Measurements from ENCODE around the gene SCLY. TPM values are rescaled to one million over a fixed set of nuclear protein-coding genes. Genes with fewer than 3 reads are reported as not detected.

The SCLY gene
- total and polyA plus RNA-seq, 2 of the 13 experiments (the other 11 are each of a cell fraction or from before 2014, with no cell fraction given): 27.9 to 38.6 TPM

GRCh38 chr2:238106698-238107524 is 46.1 kb downstream of the SCLY start (continued):
- TF ChIP-seq, protein P1, sequence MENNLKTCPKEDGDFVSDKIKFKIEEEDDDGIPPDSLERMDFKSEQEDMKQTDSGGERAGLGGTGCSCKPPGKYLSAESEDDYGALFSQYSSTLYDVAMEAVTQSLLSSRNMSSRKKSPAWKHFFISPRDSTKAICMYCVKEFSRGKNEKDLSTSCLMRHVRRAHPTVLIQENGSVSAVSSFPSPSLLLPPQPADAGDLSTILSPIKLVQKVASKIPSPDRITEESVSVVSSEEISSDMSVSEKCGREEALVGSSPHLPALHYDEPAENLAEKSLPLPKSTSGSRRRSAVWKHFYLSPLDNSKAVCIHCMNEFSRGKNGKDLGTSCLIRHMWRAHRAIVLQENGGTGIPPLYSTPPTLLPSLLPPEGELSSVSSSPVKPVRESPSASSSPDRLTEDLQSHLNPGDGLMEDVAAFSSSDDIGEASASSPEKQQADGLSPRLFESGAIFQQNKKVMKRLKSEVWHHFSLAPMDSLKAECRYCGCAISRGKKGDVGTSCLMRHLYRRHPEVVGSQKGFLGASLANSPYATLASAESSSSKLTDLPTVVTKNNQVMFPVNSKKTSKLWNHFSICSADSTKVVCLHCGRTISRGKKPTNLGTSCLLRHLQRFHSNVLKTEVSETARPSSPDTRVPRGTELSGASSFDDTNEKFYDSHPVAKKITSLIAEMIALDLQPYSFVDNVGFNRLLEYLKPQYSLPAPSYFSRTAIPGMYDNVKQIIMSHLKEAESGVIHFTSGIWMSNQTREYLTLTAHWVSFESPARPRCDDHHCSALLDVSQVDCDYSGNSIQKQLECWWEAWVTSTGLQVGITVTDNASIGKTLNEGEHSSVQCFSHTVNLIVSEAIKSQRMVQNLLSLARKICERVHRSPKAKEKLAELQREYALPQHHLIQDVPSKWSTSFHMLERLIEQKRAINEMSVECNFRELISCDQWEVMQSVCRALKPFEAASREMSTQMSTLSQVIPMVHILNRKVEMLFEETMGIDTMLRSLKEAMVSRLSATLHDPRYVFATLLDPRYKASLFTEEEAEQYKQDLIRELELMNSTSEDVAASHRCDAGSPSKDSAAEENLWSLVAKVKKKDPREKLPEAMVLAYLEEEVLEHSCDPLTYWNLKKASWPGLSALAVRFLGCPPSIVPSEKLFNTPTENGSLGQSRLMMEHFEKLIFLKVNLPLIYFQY (CRISPR knock-in tag; IDR thresholded peaks at IDR 0.05; ENCODE audit: borderline replicate concordance): no peak
- TF ChIP-seq TBL1XR1 (IDR thresholded peaks at IDR 0.05; ENCODE audit: borderline replicate concordance, low read length, partially characterized antibody) (no peak), ZNF737 (CRISPR knock-in tag; IDR thresholded peaks at IDR 0.05; ENCODE audit: borderline replicate concordance) (no peak), EZH2 (conservative IDR thresholded peaks at IDR 0.05; ENCODE audit: low read depth, low read length) (no peak), ZNF264 (CRISPR knock-in tag; IDR thresholded peaks at IDR 0.05) (no peak), PAX8 (CRISPR knock-in tag; IDR thresholded peaks at IDR 0.05; ENCODE audit: borderline replicate concordance) (no peak), RFXANK (CRISPR knock-in tag; IDR thresholded peaks at IDR 0.05) (no peak), ZNF772 (CRISPR knock-in tag; IDR thresholded peaks at IDR 0.05) (no peak), SUZ12 (IDR thresholded peaks at IDR 0.05; ENCODE audit: low read depth, low read length) (no peak), EEA1 (CRISPR knock-in tag; IDR thresholded peaks at IDR 0.05; ENCODE audit: borderline replicate concordance) (no peak), ZNF484 (CRISPR knock-in tag; IDR thresholded peaks at IDR 0.05; ENCODE audit: borderline replicate concordance, low read depth) (no peak), SMARCC2 (IDR thresholded peaks at IDR 0.05) (no peak), ZBTB8A (CRISPR knock-in tag; IDR thresholded peaks at IDR 0.05; ENCODE audit: borderline replicate concordance, low read depth) (no peak), ZNF629 (CRISPR knock-in tag; conservative IDR thresholded peaks at IDR 0.05) (no peak; the same call in 1 of the 2 replicates), ZNF160 (CRISPR knock-in tag; IDR thresholded peaks at IDR 0.05) (0 out of 2 replicates have a peak, but pooled peaks have one; percentile 62), NFYB (CRISPR knock-in tag; IDR thresholded peaks at IDR 0.05) (no peak), RXRA (CRISPR knock-in tag; IDR thresholded peaks at IDR 0.05) (no peak), CHD2 (IDR thresholded peaks at IDR 0.05; ENCODE audit: low read depth, low read length) (no peak), HOXD1 (CRISPR knock-in tag; IDR thresholded peaks at IDR 0.05) (no peak), ELF3 (CRISPR knock-in tag; IDR thresholded peaks at IDR 0.05) (no peak)
- TF ChIP-seq, protein P2, sequence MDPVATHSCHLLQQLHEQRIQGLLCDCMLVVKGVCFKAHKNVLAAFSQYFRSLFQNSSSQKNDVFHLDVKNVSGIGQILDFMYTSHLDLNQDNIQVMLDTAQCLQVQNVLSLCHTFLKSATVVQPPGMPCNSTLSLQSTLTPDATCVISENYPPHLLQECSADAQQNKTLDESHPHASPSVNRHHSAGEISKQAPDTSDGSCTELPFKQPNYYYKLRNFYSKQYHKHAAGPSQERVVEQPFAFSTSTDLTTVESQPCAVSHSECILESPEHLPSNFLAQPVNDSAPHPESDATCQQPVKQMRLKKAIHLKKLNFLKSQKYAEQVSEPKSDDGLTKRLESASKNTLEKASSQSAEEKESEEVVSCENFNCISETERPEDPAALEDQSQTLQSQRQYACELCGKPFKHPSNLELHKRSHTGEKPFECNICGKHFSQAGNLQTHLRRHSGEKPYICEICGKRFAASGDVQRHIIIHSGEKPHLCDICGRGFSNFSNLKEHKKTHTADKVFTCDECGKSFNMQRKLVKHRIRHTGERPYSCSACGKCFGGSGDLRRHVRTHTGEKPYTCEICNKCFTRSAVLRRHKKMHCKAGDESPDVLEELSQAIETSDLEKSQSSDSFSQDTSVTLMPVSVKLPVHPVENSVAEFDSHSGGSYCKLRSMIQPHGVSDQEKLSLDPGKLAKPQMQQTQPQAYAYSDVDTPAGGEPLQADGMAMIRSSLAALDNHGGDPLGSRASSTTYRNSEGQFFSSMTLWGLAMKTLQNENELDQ (CRISPR knock-in tag; IDR thresholded peaks at IDR 0.05; ENCODE audit: borderline replicate concordance): no peak
- TF ChIP-seq, protein P3, sequence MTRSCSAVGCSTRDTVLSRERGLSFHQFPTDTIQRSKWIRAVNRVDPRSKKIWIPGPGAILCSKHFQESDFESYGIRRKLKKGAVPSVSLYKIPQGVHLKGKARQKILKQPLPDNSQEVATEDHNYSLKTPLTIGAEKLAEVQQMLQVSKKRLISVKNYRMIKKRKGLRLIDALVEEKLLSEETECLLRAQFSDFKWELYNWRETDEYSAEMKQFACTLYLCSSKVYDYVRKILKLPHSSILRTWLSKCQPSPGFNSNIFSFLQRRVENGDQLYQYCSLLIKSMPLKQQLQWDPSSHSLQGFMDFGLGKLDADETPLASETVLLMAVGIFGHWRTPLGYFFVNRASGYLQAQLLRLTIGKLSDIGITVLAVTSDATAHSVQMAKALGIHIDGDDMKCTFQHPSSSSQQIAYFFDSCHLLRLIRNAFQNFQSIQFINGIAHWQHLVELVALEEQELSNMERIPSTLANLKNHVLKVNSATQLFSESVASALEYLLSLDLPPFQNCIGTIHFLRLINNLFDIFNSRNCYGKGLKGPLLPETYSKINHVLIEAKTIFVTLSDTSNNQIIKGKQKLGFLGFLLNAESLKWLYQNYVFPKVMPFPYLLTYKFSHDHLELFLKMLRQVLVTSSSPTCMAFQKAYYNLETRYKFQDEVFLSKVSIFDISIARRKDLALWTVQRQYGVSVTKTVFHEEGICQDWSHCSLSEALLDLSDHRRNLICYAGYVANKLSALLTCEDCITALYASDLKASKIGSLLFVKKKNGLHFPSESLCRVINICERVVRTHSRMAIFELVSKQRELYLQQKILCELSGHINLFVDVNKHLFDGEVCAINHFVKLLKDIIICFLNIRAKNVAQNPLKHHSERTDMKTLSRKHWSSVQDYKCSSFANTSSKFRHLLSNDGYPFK (CRISPR knock-in tag; IDR thresholded peaks at IDR 0.05; ENCODE audit: borderline replicate concordance): peak; percentile 16; the same call in 1 of the 2 replicates
